ENCODE measurements around the gene UPP2.

The UPP2 gene

GRCh38 chr2:158184556-158185343 is 83.1 kb downstream of the UPP2 start:
- Mint-ChIP-seq H3K27me3 (ENCODE audit: low read depth) (peaks cover 28% of the 10 kb centered on the region), H3K9me3 (no peaks in the 10 kb centered on the region), H3K36me3 (ENCODE audit: low read depth) (no peaks in the 10 kb centered on the region), H3K27ac (no peak overlapping the region), H3K4me3 (no peak overlapping the region), H3K4me1 (ENCODE audit: low read depth) (peaks cover 4% of the 10 kb centered on the region)

Data from T-helper 1 cell treated with Interleukin-12 subunit alpha and Interleukin-12 subunit beta and Interleukin-4 antibody, amounts not matched to agents 30 μg/mL and 1 μg/mL, for 36 hours (primary cell).